H1 (cell line): ENCODE results near the gene DDX3X. TPM values are rescaled to one million over a fixed set of nuclear protein-coding genes. Genes with fewer than 3 reads are reported as not detected.

Experiments used
- CTCF ChIA-PET: fragments of 300-600 bp; sonication (Branson Sonifier 250); formaldehyde crosslinking; loops from one replicate; lab custom pipeline; 2021; ENCODE audit not compliant: partially characterized antibody; lab: Charles Lee
- POLR2A ChIA-PET: fragments of 300-600 bp; sonication (Branson Sonifier 250); formaldehyde crosslinking; loops from one replicate; lab custom pipeline; 2021; ENCODE audit warnings: inconsistent platforms; ENCODE audit not compliant: partially characterized antibody; lab: Charles Lee
- DNase-seq, 2 experiments: peaks; one replicate each; pipeline versions ENCODE4 v3.0.0 to v3.0.0-alpha.2; 2010 to 2022; ENCODE audit warnings: low spot score in 2 of 2, low read depth in 1 of 2, mixed read lengths in 1 of 2
- FAIRE-seq: peaks from 2 replicates; lab custom pipeline; 2011; peaks lifted over from hg19 to GRCh38; lab: Jason Lieb, UNC
- H2AFZ ChIP-seq: 2 replicates; pipeline ENCODE4 v1.8.1; 2012; ENCODE audit warnings: low read length, inconsistent platforms
- H2AK5ac ChIP-seq: 2 replicates; pipeline ENCODE4 v1.6.1; 2013; ENCODE audit warnings: low read depth, low read length
- H2BK120ac ChIP-seq: replicated peaks from 2 replicates; pipeline ENCODE3; 2013; ENCODE audit warnings: low read depth, low read length, inconsistent platforms
- H2BK12ac ChIP-seq: 2 replicates; pipeline ENCODE4 v1.6.1; 2013; ENCODE audit warnings: low read depth, low read length
- H2BK15ac ChIP-seq: 2 replicates; pipeline ENCODE4 v1.6.1; 2013; ENCODE audit warnings: low read length
- H2BK20ac ChIP-seq: 2 replicates; pipeline ENCODE4 v1.6.1; 2013; ENCODE audit warnings: low read length
- H2BK5ac ChIP-seq: 2 replicates; pipeline ENCODE4 v1.6.1; 2013; ENCODE audit warnings: low read depth, low read length
- H3K14ac ChIP-seq: 2 replicates; pipeline ENCODE4 v1.6.1; 2013; ENCODE audit warnings: inconsistent platforms; ENCODE audit not compliant: insufficient read length
- H3K18ac ChIP-seq: 2 replicates; pipeline ENCODE4 v1.6.1; 2013; ENCODE audit warnings: low read length; ENCODE audit errors: extremely low read depth
- H3K23ac ChIP-seq: 2 replicates; pipeline ENCODE4 v1.6.1; 2013; ENCODE audit warnings: inconsistent platforms; ENCODE audit not compliant: insufficient read length
- H3K23me2 ChIP-seq: 2 replicates; pipeline ENCODE4 v1.6.1; 2013; ENCODE audit warnings: low read depth, low read length
- H3K27ac ChIP-seq: 2 replicates; pipeline ENCODE4 v1.6.1; 2011; ENCODE audit warnings: low read depth, low read length, inconsistent platforms
- H3K27me3 ChIP-seq, 4 experiments: replicated peaks in 1 of 4; 1 replicate in 1 of 4; 2 replicates in 3 of 4; pipeline versions ENCODE4 v1.6.1 to v1.8.1; 2011 to 2013; ENCODE audit warnings: low read length in 3 of 4, mild to moderate bottlenecking in 3 of 4, inconsistent platforms in 2 of 4, mixed read lengths in 2 of 4, moderate library complexity in 1 of 4; ENCODE audit not compliant: control insufficient read depth in 3 of 4, insufficient read depth in 3 of 4; ENCODE audit errors: extremely low read depth in 1 of 4
- H3K36me3 ChIP-seq, 4 experiments: 2 replicates each; pipeline versions ENCODE4 v1.6.1 to v1.8.1; 2011 to 2013; ENCODE audit warnings: mild to moderate bottlenecking in 4 of 4, low read length in 3 of 4, moderate library complexity in 2 of 4, control low read depth in 1 of 4, inconsistent platforms in 1 of 4; ENCODE audit not compliant: insufficient read depth in 4 of 4, control insufficient read depth in 2 of 4
- H3K4ac ChIP-seq: replicated peaks from 2 replicates; pipeline ENCODE3; 2013; ENCODE audit warnings: low read length, low read depth, mixed read lengths, inconsistent platforms; ENCODE audit not compliant: insufficient read length
- H3K4me1 ChIP-seq, 4 experiments: replicated peaks in 1 of 4; 1 replicate in 1 of 4; 2 replicates in 3 of 4; pipeline versions ENCODE4 v1.6.1 to v1.8.1; 2011 to 2013; ENCODE audit warnings: low read length in 3 of 4, inconsistent platforms in 2 of 4, mixed read lengths in 1 of 4; ENCODE audit not compliant: insufficient read depth in 4 of 4, control insufficient read depth in 3 of 4
- H3K4me2 ChIP-seq, 2 experiments: 2 replicates each; pipeline versions ENCODE4 v1.6.1 to v1.8.1; 2011 to 2013; ENCODE audit warnings: low read depth in 2 of 2, low read length in 2 of 2, control low read depth in 1 of 2, inconsistent platforms in 1 of 2, mild to moderate bottlenecking in 1 of 2; ENCODE audit not compliant: insufficient read depth in 1 of 2
- H3K4me3 ChIP-seq, 4 experiments: fragments of 200-600, 300-600 bp in 1 of 4; sonication (generic), shearing (Covaris generic), sonication (Bioruptor Twin) in 1 of 4; 2 replicates each; pipeline versions ENCODE4 v1.5.1 to v1.8.1; 2011 to 2016; ENCODE audit warnings: low read length in 4 of 4, low read depth in 3 of 4, control low read depth in 2 of 4, inconsistent platforms in 2 of 4, mild to moderate bottlenecking in 2 of 4, mixed read lengths in 1 of 4, moderate library complexity in 1 of 4; ENCODE audit not compliant: insufficient read depth in 2 of 4; ENCODE audit errors: extremely low read depth in 1 of 4
- H3K56ac ChIP-seq: replicated peaks from 2 replicates; pipeline ENCODE3; 2013; ENCODE audit warnings: low read depth, mild to moderate bottlenecking, mixed read lengths, low read length, inconsistent platforms; ENCODE audit not compliant: insufficient read length
- H3K79me1 ChIP-seq: 2 replicates; pipeline ENCODE4 v1.6.1; 2013; ENCODE audit warnings: low read depth, low read length, control low read depth
- H3K79me2 ChIP-seq, 2 experiments: 2 replicates each; pipeline versions ENCODE4 v1.6.1 to v1.8.1; 2012 to 2013; ENCODE audit warnings: low read length in 2 of 2, mild to moderate bottlenecking in 2 of 2, inconsistent platforms in 1 of 2; ENCODE audit not compliant: insufficient read depth in 2 of 2, control insufficient read depth in 1 of 2
- H3K9ac ChIP-seq, 4 experiments: replicated peaks in 1 of 4; 1 replicate in 1 of 4; 2 replicates in 3 of 4; pipeline versions ENCODE4 v1.6.1 to v1.8.1; 2011 to 2013; ENCODE audit warnings: low read depth in 3 of 4, low read length in 3 of 4, control low read depth in 2 of 4, mild to moderate bottlenecking in 2 of 4, moderate library complexity in 2 of 4, inconsistent platforms in 1 of 4; ENCODE audit errors: extremely low read depth in 1 of 4
- H3K9me3 ChIP-seq, 2 experiments: 2 replicates each; pipeline versions ENCODE4 v1.6.1 to v1.8.1; 2012 to 2013; ENCODE audit warnings: mild to moderate bottlenecking in 2 of 2, moderate library complexity in 2 of 2, control low read depth in 1 of 2, inconsistent platforms in 1 of 2, low read depth in 1 of 2, low read length in 1 of 2, mixed read lengths in 1 of 2; ENCODE audit not compliant: insufficient read depth in 2 of 2
- H4K20me1 ChIP-seq, 2 experiments: replicated peaks in 1 of 2; 2 replicates each; pipeline versions ENCODE3 to v1.8.1; 2011 to 2013; ENCODE audit warnings: inconsistent platforms in 2 of 2, low read length in 2 of 2, mild to moderate bottlenecking in 1 of 2; ENCODE audit not compliant: insufficient read depth in 2 of 2, control insufficient read depth in 1 of 2
- H4K5ac ChIP-seq: 2 replicates; pipeline ENCODE4 v1.6.1; 2013; ENCODE audit warnings: low read length, low read depth, mixed read lengths, inconsistent platforms; ENCODE audit not compliant: insufficient read length
- H4K8ac ChIP-seq: 2 replicates; pipeline ENCODE4 v1.8.0; 2013; ENCODE audit warnings: mild to moderate bottlenecking, moderate library complexity, low read length, inconsistent platforms; ENCODE audit not compliant: insufficient read depth; ENCODE audit errors: extremely low read depth
- H4K91ac ChIP-seq: replicated peaks from 2 replicates; pipeline ENCODE3; 2013; ENCODE audit warnings: low read length, mixed read lengths, inconsistent platforms; ENCODE audit not compliant: insufficient read length
- CREB1 ChIP-seq: IDR thresholded peaks from 2 replicates; pipeline ENCODE4 v1.6.1; 2012; ENCODE audit warnings: inconsistent platforms
- RBBP5 ChIP-seq: IDR thresholded peaks from 2 replicates; pipeline ENCODE4 v1.7.1; 2012; ENCODE audit warnings: low read depth, mild to moderate bottlenecking, inconsistent platforms, low read length, moderate library complexity, borderline replicate concordance
- TEAD4 ChIP-seq: IDR thresholded peaks from 2 replicates; pipeline ENCODE4 v1.6.1; 2012; ENCODE audit warnings: low read depth, low read length, inconsistent platforms, mixed read lengths
- WGBS, 2 experiments: shearing (Covaris generic) in 1 of 2; methylation state at CpG; one replicate each; pipeline versions ENCODE4 v1.1.6 to v1.1.7; 2013 to 2015; ENCODE audit warnings: low lambda C conversion rate in 2 of 2, mixed read lengths in 2 of 2, inconsistent platforms in 1 of 2, low coverage in 1 of 2, missing lambda C conversion rate in 1 of 2; ENCODE audit not compliant: insufficient replicate concordance in 2 of 2, insufficient coverage in 1 of 2, insufficient read length in 1 of 2; ENCODE audit errors: extremely low coverage in 1 of 2, missing lambda C conversion rate in 1 of 2; 5-methylcytosine and 5-hydroxymethylcytosine counted together
- polyA plus RNA-seq, 7 experiments: library from polyadenylated mRNA; depleted of rRNA in 3 of 7; stranded (reverse) in 5 of 7; unstranded in 2 of 7; fragments of >200 nt in 5 of 7; fragments of 200-250 nt in 2 of 7; gene quantifications; 1 replicate in 5 of 7; 2 replicates in 1 of 7; 4 replicates in 1 of 7; pipeline versions ENCODE4 v1.2.1 to v1.2.3, GENCODE V29; 2011 to 2013; ENCODE audit warnings: missing spikeins in 2 of 7, mixed read lengths in 2 of 7
- total RNA-seq: library from RNA; stranded (reverse); fragmentation: NEBNext Ultra II Directional; extraction: Animal tissue kit (Norgen Biotek cat#: 25700); gene quantifications from 2 replicates; pipeline ENCODE4 v1.2.1, GENCODE V29; 2021

DDX3X gene
- total and polyA plus RNA-seq, 2 of the 8 experiments (the other 6 are each of a cell fraction or from before 2014, with no cell fraction given) = 39.4 to 291 TPM

DNA sequence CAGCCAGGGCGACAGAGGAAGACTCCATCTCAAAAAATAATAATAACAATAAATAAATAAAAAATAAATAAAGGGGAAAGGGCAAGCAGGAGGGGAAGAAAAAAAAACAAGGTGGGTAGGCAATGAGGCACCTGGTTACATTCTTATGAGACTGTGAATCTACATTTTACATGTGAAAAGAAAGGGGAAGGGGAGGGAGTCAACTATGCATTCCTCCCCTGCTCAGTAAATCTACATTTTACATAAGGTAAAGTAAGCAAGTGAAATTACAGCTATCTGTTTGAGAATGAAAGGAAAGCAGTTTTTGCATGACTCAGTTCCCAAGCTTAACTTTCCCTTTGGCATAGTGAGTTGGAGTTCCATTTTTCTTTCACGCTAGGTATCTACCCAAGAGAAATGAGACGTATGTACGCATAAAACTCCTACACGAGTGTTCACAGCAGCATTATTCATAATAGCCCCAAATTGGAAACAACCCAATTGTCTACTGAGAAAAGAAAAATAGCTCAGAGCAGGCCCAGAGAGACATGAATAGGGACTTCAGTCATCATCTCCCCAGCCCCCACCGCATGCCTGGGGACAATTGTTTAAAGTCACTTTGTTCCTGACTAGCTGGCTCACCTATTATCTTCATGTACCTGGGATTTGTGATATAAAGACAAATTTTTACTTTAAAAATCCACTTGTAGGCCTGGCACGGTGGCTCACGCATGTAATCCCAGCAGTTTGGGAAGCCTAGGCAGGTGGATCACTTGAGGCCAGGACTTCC, 52.4 kb downstream of the DDX3X start:
- Histone ChIP-seq H3K56ac (no peak overlapping the region), H3K36me3 (no peaks in the 10 kb centered on the region), H2BK15ac (no peak overlapping the region), H2BK12ac (no peak overlapping the region), H2AK5ac (no peak overlapping the region), H2BK120ac (no peak overlapping the region), H2AFZ (no peak overlapping the region), H3K23me2 (no peaks in the 10 kb centered on the region), H3K79me2 (no peaks in the 10 kb centered on the region), H3K9me3 (no peaks in the 10 kb centered on the region), H4K5ac (no peak overlapping the region), H3K4me2 (peak overlapping the region in 1 of 2 experiments; percentile 21; a peak in 1 of 4 replicates), H3K4ac (no peak overlapping the region), H3K14ac (no peak overlapping the region), H3K79me1 (no peaks in the 10 kb centered on the region), H2BK5ac (peak overlapping the region; percentile 52; the same call in 1 of the 2 replicates), H2BK20ac (no peak overlapping the region), H3K18ac (peak overlapping the region; percentile 60), H4K20me1 (no peaks in the 10 kb centered on the region), H3K27me3 (no peaks in the 10 kb centered on the region), H3K27ac (no peak overlapping the region; the same call in 1 of the 2 replicates), H3K23ac (no peak overlapping the region), H3K4me1 (peaks cover 0 to 9% (median 3%) of the 10 kb centered on the region in 4 experiments; a peak in 4 of 7 replicates), H4K8ac (no peak overlapping the region), H3K4me3 (no peak overlapping the region), H4K91ac (no peak overlapping the region), H3K9ac (no peak overlapping the region)
- no peak for FAIRE-seq
- no peak for TF ChIP-seq RBBP5
- TF ChIP-seq TEAD4 = 0 out of 2 replicates have a peak, but pooled peaks have one; percentile 13
- TF ChIP-seq CREB1 = no peak
- 66% methylated on average over 8 of the region's 8 CpGs; no CpG with 5 or more reads in 1 of the 2 experiments for WGBS, 2 experiments
- no peak for DNase-seq
- CTCF ChIA-PET = interaction anchor here (0.9 kb wide), 1 partner anchor 56 kb away, joined by 3 read pairs; no protein-coding TSS in a partner anchor
- POLR2A ChIA-PET = interaction anchor here (0.7 to 1.3 kb wide), 4 partner anchors 11 to 53 kb away, joined by 3 to 5 read pairs (median 4); partner anchors contain the start of gene DDX3X
